Tibial nerve (tissue), 4 donors: ENCODE data around the gene TXNDC12. TPM values are rescaled to one million over a fixed set of nuclear protein-coding genes. Genes with fewer than 3 reads are reported as not detected.
"Not testable (repeated sequence)": the region's sequence is repeated elsewhere in the genome, so short reads cannot be mapped to it uniquely, and the experiment has no call there.

Experiments used
- DNase-seq, 2 donors: peaks; one replicate each; pipeline ENCODE4 v3.0.0-alpha.2; 2019; ENCODE audit warnings: low spot score in 2 of 2
- H3K27ac ChIP-seq, 4 donors: fragments of 200-600 bp; sonication (generic) in 3 of 4; one replicate each; pipeline ENCODE4 v1.5.1; 2017 to 2019; ENCODE audit warnings: mild to moderate bottlenecking in 1 of 4
- H3K27me3 ChIP-seq, 2 donors: fragments of 200-600 bp; sonication (generic) in 1 of 2; one replicate each; pipeline versions ENCODE4 v1.5.1 to v1.6.0; 2017 to 2019
- H3K36me3 ChIP-seq, 3 donors: fragments of 200-600 bp; sonication (generic); one replicate each; pipeline ENCODE4 v1.5.1; 2018 to 2019
- H3K4me1 ChIP-seq, 4 donors: fragments of 200-600 bp; sonication (generic) in 3 of 4; one replicate each; pipeline ENCODE4 v1.5.1; 2017 to 2019
- H3K4me3 ChIP-seq, 4 donors: fragments of 200-600 bp; sonication (generic) in 3 of 4; one replicate each; pipeline ENCODE4 v1.5.1; 2017 to 2019; ENCODE audit warnings: mild to moderate bottlenecking in 1 of 4, moderate library complexity in 1 of 4
- H3K9me3 ChIP-seq, 4 donors: fragments of 200-600 bp; sonication (generic) in 3 of 4; one replicate each; pipeline ENCODE4 v1.5.1; 2017 to 2019
- EP300 ChIP-seq, 2 donors: sonication (generic); formaldehyde crosslinking; IDR thresholded peaks; one replicate each; pipeline ENCODE4 v1.6.1; 2017; ENCODE audit warnings: antibody characterized with exemption in 2 of 2, mild to moderate bottlenecking in 1 of 2
- POLR2A ChIP-seq, 2 donors: fragments of 450-650 bp; IDR thresholded peaks; one replicate each; pipeline ENCODE4 v1.6.1; 2017; ENCODE audit warnings: antibody characterized with exemption in 2 of 2, mild to moderate bottlenecking in 2 of 2, moderate library complexity in 2 of 2
- WGBS, 2 donors: methylation state at CpG; one replicate each; pipeline ENCODE4 v1.1.5; 2018; 5-methylcytosine and 5-hydroxymethylcytosine counted together
- total RNA-seq, 4 donors: library from RNA; depleted of rRNA; stranded (reverse); fragments of >200 nt; gene quantifications; one replicate each; pipeline ENCODE4 v1.1.0, GENCODE V29; 2016
- TF ChIP-seq, protein P1 (sequence below), 5 experiments: fragments of 200-600 bp in 3 of 5; fragments of 450-650 bp in 2 of 5; sonication (generic) in 3 of 5; IDR thresholded peaks; one replicate each; pipeline ENCODE4 v1.5.1; 2016 to 2019; ENCODE audit warnings: antibody characterized with exemption in 5 of 5, mild to moderate bottlenecking in 3 of 5, moderate library complexity in 2 of 5

TXNDC12 gene
- total RNA-seq, 4 donors from 2014 or later, result 32.7 to 65.6 (median 37.4) TPM

DNA sequence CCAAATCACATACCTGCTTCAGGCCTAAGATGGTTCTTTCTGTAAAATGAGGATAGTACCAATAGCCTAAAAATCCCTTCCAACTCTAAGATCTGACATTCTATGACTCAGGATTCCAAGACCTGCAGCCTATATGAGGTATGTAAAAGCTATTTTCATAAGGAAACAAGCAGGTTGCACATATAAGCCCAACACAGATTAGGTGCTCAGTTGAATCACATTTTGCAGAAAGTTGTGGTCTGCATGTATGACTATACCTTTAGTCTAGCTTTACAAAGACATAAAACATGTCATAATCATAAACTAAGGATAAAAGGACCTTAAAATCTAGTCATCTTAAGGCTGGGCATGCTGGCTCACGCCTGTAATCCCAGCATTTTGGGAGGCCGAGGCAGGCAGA, 28.7 kb downstream of the TXNDC12 start:
- no peak overlapping the region for H3K4me3 ChIP-seq
- peaks cover 0 to 62% (median 6%) of the 10 kb centered on the region in 3 donors for H3K36me3 ChIP-seq
- H3K9me3 ChIP-seq, result no peaks in the 10 kb centered on the region
- no peak for DNase-seq
- H3K27me3 ChIP-seq, result no peaks in the 10 kb centered on the region
- peaks cover 0 to 15% (median under 1%) of the 10 kb centered on the region in 4 donors for H3K4me1 ChIP-seq
- no peak overlapping the region for H3K27ac ChIP-seq
- TF ChIP-seq, protein P1, sequence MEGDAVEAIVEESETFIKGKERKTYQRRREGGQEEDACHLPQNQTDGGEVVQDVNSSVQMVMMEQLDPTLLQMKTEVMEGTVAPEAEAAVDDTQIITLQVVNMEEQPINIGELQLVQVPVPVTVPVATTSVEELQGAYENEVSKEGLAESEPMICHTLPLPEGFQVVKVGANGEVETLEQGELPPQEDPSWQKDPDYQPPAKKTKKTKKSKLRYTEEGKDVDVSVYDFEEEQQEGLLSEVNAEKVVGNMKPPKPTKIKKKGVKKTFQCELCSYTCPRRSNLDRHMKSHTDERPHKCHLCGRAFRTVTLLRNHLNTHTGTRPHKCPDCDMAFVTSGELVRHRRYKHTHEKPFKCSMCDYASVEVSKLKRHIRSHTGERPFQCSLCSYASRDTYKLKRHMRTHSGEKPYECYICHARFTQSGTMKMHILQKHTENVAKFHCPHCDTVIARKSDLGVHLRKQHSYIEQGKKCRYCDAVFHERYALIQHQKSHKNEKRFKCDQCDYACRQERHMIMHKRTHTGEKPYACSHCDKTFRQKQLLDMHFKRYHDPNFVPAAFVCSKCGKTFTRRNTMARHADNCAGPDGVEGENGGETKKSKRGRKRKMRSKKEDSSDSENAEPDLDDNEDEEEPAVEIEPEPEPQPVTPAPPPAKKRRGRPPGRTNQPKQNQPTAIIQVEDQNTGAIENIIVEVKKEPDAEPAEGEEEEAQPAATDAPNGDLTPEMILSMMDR (IDR thresholded peaks at IDR 0.05), result no peak
- TF ChIP-seq POLR2A (IDR thresholded peaks at IDR 0.05) (no peak), EP300 (IDR thresholded peaks at IDR 0.05) (no peak)
- WGBS, 2 donors, result 98% methylated on average over 2 of the region's 2 CpGs

- Histone ChIP-seq H3K27me3 (no peaks in the 10 kb centered on the region), H3K4me3 (no peak overlapping the region), H3K9me3 (no peaks in the 10 kb centered on the region), H3K36me3 (peaks cover 0 to 74% (median 6%) of the 10 kb centered on the region in 3 donors), H3K4me1 (no peaks in the 10 kb centered on the region), H3K27ac (no peak overlapping the region)
- DNase-seq, result no peak
- WGBS, 2 donors, result 63 to 75% methylated on average over 2 of the region's 2 CpGs
- TF ChIP-seq POLR2A (IDR thresholded peaks at IDR 0.05) (no peak), EP300 (IDR thresholded peaks at IDR 0.05) (no peak)
- TF ChIP-seq, protein P1 (IDR thresholded peaks at IDR 0.05), result no peak
These were observed 32.9 kb downstream of the TXNDC12 start for GRCh38 chr1:52022133-52022532.

- no peak for DNase-seq
- TF ChIP-seq POLR2A (IDR thresholded peaks at IDR 0.05), result no peak
- TF ChIP-seq, protein P1 (IDR thresholded peaks at IDR 0.05), result no peak
- no peak for TF ChIP-seq EP300 (IDR thresholded peaks at IDR 0.05)
- Histone ChIP-seq H3K9me3 (no peaks in the 10 kb centered on the region), H3K27ac (no peak overlapping the region), H3K27me3 (peaks cover 0 to 31% of the 10 kb centered on the region in 2 donors), H3K36me3 (no peaks in the 10 kb centered on the region), H3K4me3 (no peak overlapping the region), H3K4me1 (no peaks in the 10 kb centered on the region)
- 86 to 91% methylated on average over 7 of the region's 7 CpGs for WGBS, 2 donors
These were observed 46.8 kb downstream of the TXNDC12 start for GRCh38 chr1:52008071-52008809.

- no peak for DNase-seq
- WGBS, 2 donors, result 36 to 39% methylated on average over 5 of the region's 5 CpGs
- Histone ChIP-seq H3K27me3 (peaks cover 0 to 34% of the 10 kb centered on the region in 2 donors), H3K36me3 (no peaks in the 10 kb centered on the region), H3K4me1 (no peaks in the 10 kb centered on the region), H3K27ac (no peak overlapping the region), H3K4me3 (no peak overlapping the region), H3K9me3 (no peaks in the 10 kb centered on the region)
- no peak for TF ChIP-seq EP300 (IDR thresholded peaks at IDR 0.05)
These were observed 47.6 kb downstream of the TXNDC12 start for GRCh38 chr1:52007215-52008002.

GRCh38 chr1:52006081-52006553, 48.9 kb downstream of the TXNDC12 start:
- not testable (repeated sequence) for H3K4me1 ChIP-seq, DNase-seq, H3K9me3 ChIP-seq, H3K27ac ChIP-seq, H3K36me3 ChIP-seq, H3K4me3 ChIP-seq
- 30 to 42% methylated on average over 3 to 5 of the region's 5 CpGs for WGBS, 2 donors
- H3K27me3 ChIP-seq, result peaks cover 0 to 34% of the 10 kb centered on the region in 2 donors

- H3K27ac ChIP-seq, H3K9me3 ChIP-seq, H3K4me1 ChIP-seq, H3K36me3 ChIP-seq, H3K4me3 ChIP-seq, DNase-seq: not testable (repeated sequence)
- H3K27me3 ChIP-seq, result peaks cover 0 to 34% of the 10 kb centered on the region in 2 donors
- WGBS, 2 donors, result 15 to 24% methylated on average over 3 of the region's 3 CpGs
These were observed 49.4 kb downstream of the TXNDC12 start for GRCh38 chr1:52005548-52005947.
